SK-N-SH (cell line): Measurements from ENCODE around the gene PPME1. TPM values are rescaled to one million over a fixed set of nuclear protein-coding genes. Genes with fewer than 3 reads are reported as not detected.
A peak's percentile ranks its signal among the peaks of the same experiment; 100 is the strongest.

Experiments used
- CTCF ChIA-PET: fragments of 300-600, 350-600 bp; formaldehyde crosslinking; extraction: SDS; loops from one replicate; lab custom pipeline; 2021; lab: Yijun Ruan, JAX
- POLR2A ChIA-PET: fragments of 350-600 bp; sonication (Branson Sonifier 250); formaldehyde crosslinking; extraction: SDS; loops from one replicate; lab custom pipeline; 2020; ENCODE audit warnings: antibody characterized with exemption, inconsistent platforms; lab: Yijun Ruan, JAX
- DNase-seq: peaks from one replicate; pipeline ENCODE4 v3.0.0; 2012
- H2AFZ ChIP-seq: fragments of 200-600 bp; sonication (generic); 2 replicates; pipeline ENCODE4 v1.8.1; 2016; ENCODE audit warnings: antibody characterized with exemption, mild to moderate bottlenecking, low read depth
- H3F3A ChIP-seq: fragments of 200-600 bp; sonication (generic); replicated peaks from 2 replicates; pipeline ENCODE3; 2016; ENCODE audit warnings: antibody characterized with exemption, mild to moderate bottlenecking; ENCODE audit not compliant: insufficient read depth
- H3K27ac ChIP-seq, 2 experiments: fragments of 200-500 bp in 1 of 2; fragments of 200-600 bp in 1 of 2; sonication (Bioruptor generic) in 1 of 2; sonication (generic), shearing (Covaris generic) in 1 of 2; 2 replicates each; pipeline versions ENCODE4 v1.5.1 to v1.6.1; 2014 to 2016; ENCODE audit warnings: low read depth in 2 of 2, inconsistent platforms in 1 of 2, low read length in 1 of 2, mild to moderate bottlenecking in 1 of 2, mixed read lengths in 1 of 2
- H3K27me3 ChIP-seq: fragments of 200-600 bp; sonication (generic), shearing (Covaris generic); 2 replicates; pipeline ENCODE4 v1.6.1; 2016; ENCODE audit warnings: mixed run types; ENCODE audit not compliant: insufficient read depth
- H3K36me3 ChIP-seq, 2 experiments: fragments of 200-500 bp in 1 of 2; fragments of 200-600 bp in 1 of 2; sonication (Bioruptor generic) in 1 of 2; sonication (generic) in 1 of 2; replicated peaks in 1 of 2; 2 replicates each; pipeline versions ENCODE3 to v1.5.1; 2014 to 2016; ENCODE audit warnings: low read length in 1 of 2, mild to moderate bottlenecking in 1 of 2; ENCODE audit not compliant: insufficient read depth in 2 of 2, control insufficient read depth in 1 of 2
- H3K4me1 ChIP-seq, 2 experiments: fragments of 200-500 bp in 1 of 2; fragments of 200-600 bp in 1 of 2; sonication (Bioruptor generic) in 1 of 2; sonication (generic), shearing (Covaris generic) in 1 of 2; 2 replicates each; pipeline versions ENCODE4 v1.5.1 to v1.6.1; 2014 to 2016; ENCODE audit warnings: low read depth in 1 of 2, low read length in 1 of 2, mixed run types in 1 of 2; ENCODE audit not compliant: insufficient read depth in 2 of 2, control insufficient read depth in 1 of 2
- H3K4me2 ChIP-seq: fragments of 200-600 bp; sonication (generic), shearing (Covaris generic); 2 replicates; pipeline ENCODE4 v1.6.1; 2017; ENCODE audit warnings: mixed run types
- H3K4me3 ChIP-seq, 2 experiments: fragments of 200-500 bp in 1 of 2; fragments of 200-600 bp in 1 of 2; sonication (Bioruptor generic) in 1 of 2; sonication (generic), shearing (Covaris generic) in 1 of 2; 2 replicates each; pipeline versions ENCODE4 v1.5.1 to v1.8.1; 2014 to 2016; ENCODE audit warnings: low read depth in 2 of 2, inconsistent platforms in 1 of 2, low read length in 1 of 2, mild to moderate bottlenecking in 1 of 2, mixed read lengths in 1 of 2, moderate library complexity in 1 of 2
- H3K79me2 ChIP-seq: fragments of 200-600 bp; sonication (generic); 2 replicates; pipeline ENCODE4 v1.8.1; 2017; ENCODE audit warnings: mild to moderate bottlenecking; ENCODE audit not compliant: insufficient read depth
- H3K9ac ChIP-seq: fragments of 200-600 bp; sonication (generic); 2 replicates; pipeline ENCODE4 v1.6.1; 2017; ENCODE audit warnings: mixed run types
- H3K9me2 ChIP-seq: fragments of 200-600 bp; sonication (generic); 2 replicates; pipeline ENCODE4 v1.6.1; 2017; ENCODE audit warnings: mixed run types
- H3K9me3 ChIP-seq: fragments of 200-600 bp; sonication (generic); 2 replicates; pipeline ENCODE4 v1.6.1; 2017; ENCODE audit warnings: mixed run types, mild to moderate bottlenecking, moderate library complexity
- H4K20me1 ChIP-seq: fragments of 200-600 bp; sonication (generic); 2 replicates; pipeline ENCODE4 v1.6.1; 2017; ENCODE audit warnings: mild to moderate bottlenecking, mixed run types; ENCODE audit not compliant: insufficient read depth
- CHD2 ChIP-seq: fragments of 150-350 bp; IDR thresholded peaks from 2 replicates; pipeline ENCODE4 v1.6.1; 2018; ENCODE audit warnings: low read length; ENCODE audit not compliant: partially characterized antibody
- ELF1 ChIP-seq: IDR thresholded peaks from 2 replicates; pipeline ENCODE4 v1.4.0; 2012
- EZH2phosphoT487 ChIP-seq: fragments of 200-600 bp; sonication (generic); IDR thresholded peaks from 2 replicates; pipeline ENCODE4 v1.6.1; 2017; ENCODE audit warnings: low read depth, mixed run types, mild to moderate bottlenecking, antibody characterized with exemption, moderate library complexity, borderline replicate concordance
- GATA2 ChIP-seq: sonication (generic); formaldehyde crosslinking; IDR thresholded peaks from 2 replicates; pipeline ENCODE4 v1.5.0; 2020; ENCODE audit warnings: mild to moderate bottlenecking, missing genetic modification reagents
- IRF3 ChIP-seq: fragments of 150-350 bp; IDR thresholded peaks from 2 replicates; pipeline ENCODE4 v1.6.1; 2016; ENCODE audit warnings: mild to moderate bottlenecking, low read depth, low read length
- JUND ChIP-seq: IDR thresholded peaks from 2 replicates; pipeline ENCODE4 v1.4.0; 2012
- MAX ChIP-seq: IDR thresholded peaks from 2 replicates; pipeline ENCODE4 v1.4.0; 2012; ENCODE audit warnings: low read depth
- MEF2A ChIP-seq: IDR thresholded peaks from 2 replicates; pipeline ENCODE4 v1.4.0; 2012; ENCODE audit warnings: low read depth, borderline replicate concordance
- RAD21 ChIP-seq: IDR thresholded peaks from 2 replicates; pipeline ENCODE4 v1.6.1; 2012; ENCODE audit warnings: mild to moderate bottlenecking, low read length
- RCOR1 ChIP-seq: fragments of 150-350 bp; IDR thresholded peaks from 2 replicates; pipeline ENCODE4 v1.6.1; 2017; ENCODE audit warnings: antibody characterized with exemption, low read length
- REST ChIP-seq: IDR thresholded peaks from 2 replicates; pipeline ENCODE4 v1.6.1; 2012; ENCODE audit warnings: mild to moderate bottlenecking, low read depth, low read length, moderate library complexity
- RXRA ChIP-seq: IDR thresholded peaks from 2 replicates; pipeline ENCODE4 v1.4.0; 2012; ENCODE audit warnings: low read depth, mild to moderate bottlenecking, borderline replicate concordance
- TAF1 ChIP-seq: IDR thresholded peaks from 2 replicates; pipeline ENCODE4 v1.6.1; 2012; ENCODE audit warnings: low read depth, mild to moderate bottlenecking, low read length, moderate library complexity, borderline replicate concordance
- ZBTB33 ChIP-seq: IDR thresholded peaks from 2 replicates; pipeline ENCODE4 v1.4.0; 2012; ENCODE audit warnings: low read depth, borderline replicate concordance
- WGBS: methylation state at CpG from one replicate; pipeline ENCODE4 v1.1.6; 2017; ENCODE audit warnings: low lambda C conversion rate; 5-methylcytosine and 5-hydroxymethylcytosine counted together
- polyA plus RNA-seq, 3 experiments: library from polyadenylated mRNA; depleted of rRNA; stranded (reverse); fragments of >200 nt; gene quantifications; 2 replicates each; pipeline ENCODE4 v1.2.3, GENCODE V29; 2012

The PPME1 gene
- polyA plus RNA-seq, 1 of the 3 experiments (the other 2 are of a cell fraction), result 107 TPM

GRCh38 chr11:74205181-74205580 is 34.1 kb downstream of the PPME1 start:
- no peak for DNase-seq
- H3K4me1 ChIP-seq, result peaks cover 0 to 2% of the 10 kb centered on the region in 2 experiments; a peak in 1 of 4 replicates
- WGBS, result 92% methylated on average over 1 of the region's 1 CpG
- TF ChIP-seq MAX (no peak), RAD21 (no peak)
- H3K4me3 ChIP-seq, result no peak overlapping the region
- no peaks in the 10 kb centered on the region for H3K9me3 ChIP-seq
- peaks cover 32 to 42% of the 10 kb centered on the region in 2 experiments for H3K36me3 ChIP-seq
- H3K9ac ChIP-seq, result no peak overlapping the region
- H2AFZ ChIP-seq, result no peak overlapping the region
- H3K9me2 ChIP-seq, result no peaks in the 10 kb centered on the region
- H3K27ac ChIP-seq, result no peak overlapping the region
- H3F3A ChIP-seq, result no peaks in the 10 kb centered on the region
- H3K79me2 ChIP-seq, result peaks cover 17% of the 10 kb centered on the region
- H3K27me3 ChIP-seq, result no peaks in the 10 kb centered on the region
- no peaks in the 10 kb centered on the region for H4K20me1 ChIP-seq
- ChIA-PET POLR2A (no interaction called here), CTCF (no interaction called here)
- no peak overlapping the region for H3K4me2 ChIP-seq

GRCh38 chr11:74206746-74207145 is 35.7 kb downstream of the PPME1 start:
- H3K9me3 ChIP-seq, result no peaks in the 10 kb centered on the region
- TF ChIP-seq ELF1, result no peak
- no peak for TF ChIP-seq TAF1
- TF ChIP-seq EZH2phosphoT487, result no peak
- TF ChIP-seq RXRA, result no peak
- no peak for TF ChIP-seq ZBTB33
- no peak for TF ChIP-seq REST
- no peak for TF ChIP-seq JUND
- no peak for TF ChIP-seq IRF3
- no peak for TF ChIP-seq CHD2
- TF ChIP-seq RCOR1, result peak; percentile 34; the same call in 1 of the 2 replicates
- peak; percentile 34; the same call in 1 of the 2 replicates for TF ChIP-seq GATA2 (CRISPR knock-in tag)
- TF ChIP-seq MEF2A, result no peak
- H3K27me3 ChIP-seq, result no peaks in the 10 kb centered on the region
- no peak overlapping the region for H3K9ac ChIP-seq
- H3K4me3 ChIP-seq, result no peak overlapping the region
- no peak overlapping the region for H3K27ac ChIP-seq
- POLR2A ChIA-PET, result no interaction called here
- H2AFZ ChIP-seq, result no peak overlapping the region
- peaks cover 0 to 2% of the 10 kb centered on the region in 2 experiments; a peak in 1 of 4 replicates for H3K4me1 ChIP-seq
- H3K9me2 ChIP-seq, result no peaks in the 10 kb centered on the region
- CTCF ChIA-PET, result no interaction called here
- DNase-seq, result no peak
- H4K20me1 ChIP-seq, result no peaks in the 10 kb centered on the region
- H3K36me3 ChIP-seq, result peaks cover 42 to 57% of the 10 kb centered on the region in 2 experiments
- no peak overlapping the region for H3K4me2 ChIP-seq
- WGBS, result 100% methylated on average over 1 of the region's 1 CpG
- no peaks in the 10 kb centered on the region for H3F3A ChIP-seq
- peaks cover 6% of the 10 kb centered on the region for H3K79me2 ChIP-seq
